ENCODE results near the gene NCOA3.

Gene NCOA3

GRCh38 chr20:47642118-47642517 is 140.4 kb downstream of the NCOA3 start:
- TF ChIP-seq TAF1 (IDR thresholded peaks at IDR 0.05; ENCODE audit: low read depth) (no peak), MAX (IDR thresholded peaks at IDR 0.05) (no peak), USF1 (IDR thresholded peaks at IDR 0.05) (no peak), EP300 (IDR thresholded peaks at IDR 0.05; ENCODE audit: borderline replicate concordance) (no peak), CEBPB (IDR thresholded peaks at IDR 0.05) (no peak), RAD21 (IDR thresholded peaks at IDR 0.05; ENCODE audit: low read depth) (no peak), REST (IDR thresholded peaks at IDR 0.05; ENCODE audit: low read depth) (no peak), TEAD4 (IDR thresholded peaks at IDR 0.05) (no peak)

- TF ChIP-seq NFIC (IDR thresholded peaks at IDR 0.05) (no peak), TAF1 (IDR thresholded peaks at IDR 0.05; ENCODE audit: low read depth) (no peak), YY1 (IDR thresholded peaks at IDR 0.05; ENCODE audit: low read depth) (no peak), USF1 (IDR thresholded peaks at IDR 0.05) (no peak), EP300 (IDR thresholded peaks at IDR 0.05; ENCODE audit: borderline replicate concordance) (no peak), TEAD4 (IDR thresholded peaks at IDR 0.05) (no peak), ZBTB7A (IDR thresholded peaks at IDR 0.05; ENCODE audit: low read depth) (no peak), EGR1 (IDR thresholded peaks at IDR 0.05) (no peak), REST (IDR thresholded peaks at IDR 0.05; ENCODE audit: low read depth) (no peak), CEBPB (IDR thresholded peaks at IDR 0.05) (no peak), FOXM1 (IDR thresholded peaks at IDR 0.05; ENCODE audit: borderline replicate concordance, low read depth) (no peak), MAX (IDR thresholded peaks at IDR 0.05) (no peak), CREB1 (IDR thresholded peaks at IDR 0.05; ENCODE audit: low read depth) (no peak)
Measured at GRCh38 chr20:47642624-47643023, 140.9 kb downstream of the NCOA3 start.

GRCh38 chr20:47645632-47646031 is 143.9 kb downstream of the NCOA3 start:
- no peak for TF ChIP-seq TEAD4 (IDR thresholded peaks at IDR 0.05)
- no peak for TF ChIP-seq TCF12 (IDR thresholded peaks at IDR 0.05; ENCODE audit: low read depth)
- no peak for TF ChIP-seq TAF1 (IDR thresholded peaks at IDR 0.05; ENCODE audit: low read depth)
- TF ChIP-seq NFIC (IDR thresholded peaks at IDR 0.05): no peak
- no peak for TF ChIP-seq REST (IDR thresholded peaks at IDR 0.05; ENCODE audit: low read depth)
- no peak for TF ChIP-seq CREB1 (IDR thresholded peaks at IDR 0.05; ENCODE audit: low read depth)
- TF ChIP-seq RAD21 (IDR thresholded peaks at IDR 0.05; ENCODE audit: low read depth): no peak
- no peak for TF ChIP-seq EP300 (IDR thresholded peaks at IDR 0.05; ENCODE audit: borderline replicate concordance)
- TF ChIP-seq YY1 (IDR thresholded peaks at IDR 0.05; ENCODE audit: low read depth): no peak
- no peak for TF ChIP-seq USF1 (IDR thresholded peaks at IDR 0.05)
- TF ChIP-seq CEBPB (IDR thresholded peaks at IDR 0.05): no peak
- TF ChIP-seq MAX (IDR thresholded peaks at IDR 0.05): no peak
- no peak for TF ChIP-seq ZBTB7A (IDR thresholded peaks at IDR 0.05; ENCODE audit: low read depth)
- no peak for TF ChIP-seq EGR1 (IDR thresholded peaks at IDR 0.05)
- no peak for TF ChIP-seq FOXM1 (IDR thresholded peaks at IDR 0.05; ENCODE audit: borderline replicate concordance, low read depth)

- TF ChIP-seq TEAD4 (IDR thresholded peaks at IDR 0.05): no peak
- TF ChIP-seq FOXM1 (IDR thresholded peaks at IDR 0.05; ENCODE audit: borderline replicate concordance, low read depth): no peak
- no peak for TF ChIP-seq EGR1 (IDR thresholded peaks at IDR 0.05)
Measured at GRCh38 chr20:47647994-47648393, 146.3 kb downstream of the NCOA3 start.

Measured in Ishikawa (cell line).